OCI-LY3 (cell line): ENCODE data around the gene SCGB1D1.

Experiments used
- EZH2phosphoT487 ChIP-seq: fragments of 200-600 bp; shearing (Covaris generic); IDR thresholded peaks from 2 replicates; pipeline ENCODE4 v1.6.1; 2018; ENCODE audit warnings: antibody characterized with exemption, mixed run types, low read depth
- TF ChIP-seq, protein P1 (sequence below): fragments of 200-600, 300-600 bp; sonication (generic); IDR thresholded peaks from 2 replicates; pipeline ENCODE4 v1.5.1; 2014; ENCODE audit warnings: antibody characterized with exemption, low read length, low read depth

DNA sequence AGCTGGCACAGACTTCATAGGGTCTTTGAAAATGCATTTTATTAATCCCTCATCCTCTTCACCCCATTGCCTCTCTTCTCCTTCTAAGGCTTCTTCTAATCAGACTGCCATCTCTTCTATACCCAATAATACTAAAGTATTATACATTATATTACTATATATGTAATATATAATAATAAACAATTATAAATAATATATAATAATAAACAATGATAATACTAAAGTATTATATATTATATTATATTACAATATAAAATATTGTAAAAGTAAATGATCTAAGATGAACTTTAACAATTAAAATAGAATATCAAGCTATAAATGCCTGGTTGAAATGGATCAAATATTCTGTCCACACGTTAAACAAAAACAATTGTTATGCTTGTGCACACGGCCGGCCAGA, 31.5 kb downstream of the SCGB1D1 start:
- TF ChIP-seq, protein P1, sequence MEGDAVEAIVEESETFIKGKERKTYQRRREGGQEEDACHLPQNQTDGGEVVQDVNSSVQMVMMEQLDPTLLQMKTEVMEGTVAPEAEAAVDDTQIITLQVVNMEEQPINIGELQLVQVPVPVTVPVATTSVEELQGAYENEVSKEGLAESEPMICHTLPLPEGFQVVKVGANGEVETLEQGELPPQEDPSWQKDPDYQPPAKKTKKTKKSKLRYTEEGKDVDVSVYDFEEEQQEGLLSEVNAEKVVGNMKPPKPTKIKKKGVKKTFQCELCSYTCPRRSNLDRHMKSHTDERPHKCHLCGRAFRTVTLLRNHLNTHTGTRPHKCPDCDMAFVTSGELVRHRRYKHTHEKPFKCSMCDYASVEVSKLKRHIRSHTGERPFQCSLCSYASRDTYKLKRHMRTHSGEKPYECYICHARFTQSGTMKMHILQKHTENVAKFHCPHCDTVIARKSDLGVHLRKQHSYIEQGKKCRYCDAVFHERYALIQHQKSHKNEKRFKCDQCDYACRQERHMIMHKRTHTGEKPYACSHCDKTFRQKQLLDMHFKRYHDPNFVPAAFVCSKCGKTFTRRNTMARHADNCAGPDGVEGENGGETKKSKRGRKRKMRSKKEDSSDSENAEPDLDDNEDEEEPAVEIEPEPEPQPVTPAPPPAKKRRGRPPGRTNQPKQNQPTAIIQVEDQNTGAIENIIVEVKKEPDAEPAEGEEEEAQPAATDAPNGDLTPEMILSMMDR, result no peak
- no peak for TF ChIP-seq EZH2phosphoT487
